ENCODE measurements around the gene C7.

DNA sequence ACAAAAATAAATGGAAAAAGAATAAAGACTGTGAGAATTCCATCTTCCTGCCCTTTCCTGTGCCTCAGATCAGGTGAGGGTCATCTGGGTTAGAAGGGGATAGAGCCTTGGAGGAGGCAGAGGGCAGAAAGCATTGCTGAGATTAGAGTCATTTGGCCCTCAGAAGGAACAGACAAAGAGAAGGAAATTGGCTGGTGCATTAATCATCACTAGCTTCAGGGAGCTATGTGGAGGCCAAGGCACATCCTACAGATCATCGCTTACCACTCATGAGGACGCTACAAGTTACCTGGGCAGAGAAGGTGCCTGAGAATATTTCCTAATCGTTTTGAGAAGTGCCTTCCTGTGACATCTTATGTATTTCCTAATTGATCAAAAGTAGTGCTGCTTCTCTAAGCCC lies 74.5 kb downstream of the C7 start:
- TF ChIP-seq, protein P1, sequence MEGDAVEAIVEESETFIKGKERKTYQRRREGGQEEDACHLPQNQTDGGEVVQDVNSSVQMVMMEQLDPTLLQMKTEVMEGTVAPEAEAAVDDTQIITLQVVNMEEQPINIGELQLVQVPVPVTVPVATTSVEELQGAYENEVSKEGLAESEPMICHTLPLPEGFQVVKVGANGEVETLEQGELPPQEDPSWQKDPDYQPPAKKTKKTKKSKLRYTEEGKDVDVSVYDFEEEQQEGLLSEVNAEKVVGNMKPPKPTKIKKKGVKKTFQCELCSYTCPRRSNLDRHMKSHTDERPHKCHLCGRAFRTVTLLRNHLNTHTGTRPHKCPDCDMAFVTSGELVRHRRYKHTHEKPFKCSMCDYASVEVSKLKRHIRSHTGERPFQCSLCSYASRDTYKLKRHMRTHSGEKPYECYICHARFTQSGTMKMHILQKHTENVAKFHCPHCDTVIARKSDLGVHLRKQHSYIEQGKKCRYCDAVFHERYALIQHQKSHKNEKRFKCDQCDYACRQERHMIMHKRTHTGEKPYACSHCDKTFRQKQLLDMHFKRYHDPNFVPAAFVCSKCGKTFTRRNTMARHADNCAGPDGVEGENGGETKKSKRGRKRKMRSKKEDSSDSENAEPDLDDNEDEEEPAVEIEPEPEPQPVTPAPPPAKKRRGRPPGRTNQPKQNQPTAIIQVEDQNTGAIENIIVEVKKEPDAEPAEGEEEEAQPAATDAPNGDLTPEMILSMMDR (IDR thresholded peaks at IDR 0.05): no peak
- no peak for TF ChIP-seq POLR2A (IDR thresholded peaks at IDR 0.05)
- TF ChIP-seq EP300 (IDR thresholded peaks at IDR 0.05; ENCODE audit: low read depth): no peak

Measured in transverse colon (tissue), 3 donors.